AG04450 (cell line): Measurements from ENCODE around the gene EMP2. TPM values are rescaled to one million over a fixed set of nuclear protein-coding genes. Genes with fewer than 3 reads are reported as not detected.
A peak's percentile ranks its signal among the peaks of the same experiment; 100 is the strongest.

Experiments
- CTCF ChIA-PET: fragments of 300-600, 350-600 bp; formaldehyde crosslinking; extraction: SDS; loops from one replicate; lab custom pipeline; 2022; ENCODE audit warnings: antibody characterized with exemption, inconsistent platforms; lab: Charles Lee
- POLR2A ChIA-PET: fragments of 350-600 bp; formaldehyde crosslinking; extraction: SDS; loops from one replicate; lab custom pipeline; 2021; ENCODE audit warnings: antibody characterized with exemption, inconsistent platforms; lab: Yijun Ruan, JAX
- DNase-seq: peaks from one replicate; pipeline ENCODE4 v3.0.0-alpha.2; 2011; ENCODE audit warnings: low read depth, low spot score
- H3K27ac ChIP-seq: one replicate; pipeline ENCODE4 v1.5.1; 2012; ENCODE audit warnings: low read depth, low read length, control low read depth
- H3K27me3 ChIP-seq: one replicate; pipeline ENCODE4 v1.6.0; 2012; ENCODE audit warnings: low read length; ENCODE audit not compliant: control insufficient read depth, insufficient read depth
- H3K4me3 ChIP-seq: 2 replicates; pipeline ENCODE4 v1.5.1; 2011; ENCODE audit warnings: mild to moderate bottlenecking, low read depth, low read length, control low read depth
- H3K9me3 ChIP-seq: 2 replicates; pipeline ENCODE4 v1.5.1; 2012; ENCODE audit warnings: low read length; ENCODE audit not compliant: control insufficient read depth, insufficient read depth
- CTCF ChIP-seq: IDR thresholded peaks from 2 replicates; pipeline ENCODE4 v1.5.1; 2011; ENCODE audit warnings: low read depth, low read length, control low read depth, inconsistent platforms
- polyA plus RNA-seq: library from polyadenylated mRNA; depleted of rRNA; stranded (reverse); fragments of >200 nt; gene quantifications from 2 replicates; pipeline ENCODE4 v1.2.3, GENCODE V29; 2011

EMP2 gene
- polyA plus RNA-seq, 1 experiment, result 15.2 TPM

DNA sequence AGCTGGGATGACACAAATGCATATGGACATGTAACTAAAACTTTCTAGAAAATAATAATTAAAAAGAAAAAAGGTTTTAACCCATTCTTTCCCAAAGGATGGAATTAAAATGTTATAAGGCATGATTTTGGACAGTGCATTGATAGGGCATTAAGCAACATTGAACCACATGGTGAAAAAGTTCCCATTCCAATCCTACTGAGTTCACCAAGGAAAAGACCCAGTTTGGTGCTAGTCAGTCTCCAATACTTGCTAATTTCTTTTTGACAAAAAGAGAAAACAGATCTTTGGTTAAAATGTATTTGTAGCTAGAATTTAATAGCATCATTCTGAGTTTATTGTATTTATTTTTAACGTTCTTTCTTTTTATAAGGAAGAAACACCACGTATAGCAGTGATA lies 28.1 kb downstream of the EMP2 start:
- ChIA-PET POLR2A (no interaction called here), CTCF (interaction anchor here (0.9 kb wide), 1 partner anchor 31 kb away, joined by 3 read pairs; no protein-coding TSS in a partner anchor)
- Histone ChIP-seq H3K4me3 (no peak overlapping the region), H3K9me3 (peaks cover 10% of the 10 kb centered on the region; the same call in 1 of the 2 replicates), H3K27me3 (no peaks in the 10 kb centered on the region), H3K27ac (no peak overlapping the region)
- no peak for DNase-seq
- TF ChIP-seq CTCF, result no peak

DNA sequence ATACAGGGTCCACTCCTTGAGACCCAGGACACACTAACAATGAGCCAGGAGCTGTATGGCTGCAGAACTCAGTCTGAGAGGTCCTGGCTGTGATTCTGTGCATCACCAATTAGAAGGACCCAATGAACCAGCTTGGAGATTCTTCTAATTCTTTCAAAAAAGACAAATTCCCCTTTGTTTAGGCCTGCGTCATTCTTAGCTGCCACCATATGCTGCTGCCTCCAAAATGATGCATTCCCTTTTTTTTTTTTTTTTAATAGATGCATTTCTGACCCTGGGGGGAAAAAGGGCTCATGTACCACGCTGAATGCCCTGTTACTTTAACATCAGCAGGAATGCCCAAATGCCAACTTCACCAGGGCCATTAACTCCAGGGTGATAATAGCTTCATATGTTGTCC lies 28.5 kb downstream of the EMP2 start:
- Histone ChIP-seq H3K27me3 (no peaks in the 10 kb centered on the region), H3K9me3 (peaks cover 10% of the 10 kb centered on the region; the same call in 1 of the 2 replicates), H3K4me3 (no peak overlapping the region), H3K27ac (peak overlapping the region; percentile 21)
- ChIA-PET POLR2A (interaction anchor here (0.7 kb wide), 2 partner anchors 29 to 470 kb away, joined by 4 to 7 read pairs; partner anchors contain the start of gene EMP2), CTCF (interaction anchor here (0.9 kb wide), 1 partner anchor 31 kb away, joined by 3 read pairs; no protein-coding TSS in a partner anchor)
- TF ChIP-seq CTCF, result no peak
- no peak for DNase-seq

GRCh38 chr16:10548404-10548803 lies 32.0 kb downstream of the EMP2 start:
- peaks cover 10% of the 10 kb centered on the region; the same call in 1 of the 2 replicates for H3K9me3 ChIP-seq
- ChIA-PET CTCF (no interaction called here), POLR2A (no interaction called here)
- H3K27me3 ChIP-seq, result no peaks in the 10 kb centered on the region
- TF ChIP-seq CTCF, result no peak
- no peak overlapping the region for H3K27ac ChIP-seq
- H3K4me3 ChIP-seq, result no peak overlapping the region
- DNase-seq, result no peak

GRCh38 chr16:10547708-10548107 lies 32.7 kb downstream of the EMP2 start:
- no peak for TF ChIP-seq CTCF
- Histone ChIP-seq H3K27ac (no peak overlapping the region), H3K27me3 (no peaks in the 10 kb centered on the region), H3K4me3 (no peak overlapping the region), H3K9me3 (peaks cover 10% of the 10 kb centered on the region; the same call in 1 of the 2 replicates)
- ChIA-PET POLR2A (no interaction called here), CTCF (no interaction called here)
- DNase-seq, result no peak

DNA sequence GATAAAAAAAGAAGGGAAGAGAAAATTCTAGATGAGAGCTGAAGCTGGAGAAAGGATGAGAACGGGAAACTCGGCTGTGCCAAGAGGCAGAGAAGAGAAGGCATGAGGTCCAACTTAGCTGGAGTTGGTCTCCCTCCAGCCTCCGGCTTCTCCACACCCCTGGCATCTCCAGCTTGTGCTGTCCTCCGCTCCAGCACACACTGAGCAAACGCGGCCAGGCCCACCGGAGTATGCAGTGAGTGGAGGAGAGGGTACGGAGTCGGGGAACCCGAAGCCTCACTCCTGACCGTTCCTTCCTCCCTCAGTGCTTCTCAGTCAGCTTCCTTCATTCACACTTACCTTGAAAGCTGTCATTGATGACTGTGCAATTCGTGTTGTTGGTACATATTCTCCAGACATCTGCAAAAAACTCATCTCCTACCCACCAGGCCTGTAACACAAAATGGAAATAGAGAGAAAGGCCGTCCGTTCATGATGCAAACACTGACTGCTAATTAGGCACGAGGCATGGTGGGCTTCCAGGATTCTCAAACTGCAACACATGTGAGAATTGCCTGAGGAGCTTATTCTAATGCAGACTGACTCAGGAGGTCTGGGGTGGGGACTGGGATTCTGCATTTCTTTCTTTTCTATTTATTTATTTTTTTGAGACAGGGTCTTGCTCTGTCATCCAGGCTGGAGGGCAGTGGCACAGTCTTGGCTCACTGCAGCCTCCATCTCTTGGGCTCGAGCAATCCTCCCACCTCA lies 37.0 kb downstream of the EMP2 start:
- H3K4me3 ChIP-seq, result no peak overlapping the region
- no peak for DNase-seq
- no peaks in the 10 kb centered on the region for H3K27me3 ChIP-seq
- no peak for TF ChIP-seq CTCF
- ChIA-PET CTCF (no interaction called here), POLR2A (no interaction called here)
- no peak overlapping the region for H3K27ac ChIP-seq
- H3K9me3 ChIP-seq, result peaks cover 6% of the 10 kb centered on the region; the same call in 1 of the 2 replicates
